SK-N-SH treated with all-trans-retinoic acid at 6 μM for 48 hours (cell line): ENCODE results near the gene ZNG1F.
"Not testable (repeated sequence)": the region's sequence is repeated elsewhere in the genome, so short reads cannot be mapped to it uniquely, and the experiment has no call there.

ENCODE experiments used
- ARNTL ChIP-seq: fragments of 450-650 bp; formaldehyde crosslinking; IDR thresholded peaks from 2 replicates; pipeline ENCODE4 v1.5.0; 2020; ENCODE audit warnings: low read depth, mild to moderate bottlenecking, moderate library complexity, borderline replicate concordance
- ZNF8 ChIP-seq: fragments of 450-650 bp; formaldehyde crosslinking; IDR thresholded peaks from 2 replicates; pipeline ENCODE4 v1.5.0; 2020; ENCODE audit warnings: mild to moderate bottlenecking, moderate library complexity
- TF ChIP-seq, protein P1 (sequence below): fragments of 250-450 bp; sonication (Bioruptor Pico); IDR thresholded peaks from 2 replicates; pipeline ENCODE4 v1.8.0; 2020; ENCODE audit warnings: mild to moderate bottlenecking, moderate library complexity, borderline replicate concordance

GRCh38 chr9:41086685-41087084 is 102.4 kb downstream of the ZNG1F start:
- TF ChIP-seq ZNF8, ARNTL (CRISPR knock-in tag): not testable (repeated sequence)
- TF ChIP-seq, protein P1, sequence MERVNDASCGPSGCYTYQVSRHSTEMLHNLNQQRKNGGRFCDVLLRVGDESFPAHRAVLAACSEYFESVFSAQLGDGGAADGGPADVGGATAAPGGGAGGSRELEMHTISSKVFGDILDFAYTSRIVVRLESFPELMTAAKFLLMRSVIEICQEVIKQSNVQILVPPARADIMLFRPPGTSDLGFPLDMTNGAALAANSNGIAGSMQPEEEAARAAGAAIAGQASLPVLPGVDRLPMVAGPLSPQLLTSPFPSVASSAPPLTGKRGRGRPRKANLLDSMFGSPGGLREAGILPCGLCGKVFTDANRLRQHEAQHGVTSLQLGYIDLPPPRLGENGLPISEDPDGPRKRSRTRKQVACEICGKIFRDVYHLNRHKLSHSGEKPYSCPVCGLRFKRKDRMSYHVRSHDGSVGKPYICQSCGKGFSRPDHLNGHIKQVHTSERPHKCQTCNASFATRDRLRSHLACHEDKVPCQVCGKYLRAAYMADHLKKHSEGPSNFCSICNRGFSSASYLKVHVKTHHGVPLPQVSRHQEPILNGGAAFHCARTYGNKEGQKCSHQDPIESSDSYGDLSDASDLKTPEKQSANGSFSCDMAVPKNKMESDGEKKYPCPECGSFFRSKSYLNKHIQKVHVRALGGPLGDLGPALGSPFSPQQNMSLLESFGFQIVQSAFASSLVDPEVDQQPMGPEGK = not testable (repeated sequence)
